Sigmoid colon (tissue), 4 donors: ENCODE data around the gene ADGRE2.
"Not testable (repeated sequence)": the region's sequence is repeated elsewhere in the genome, so short reads cannot be mapped to it uniquely, and the experiment has no call there.

ENCODE experiments used
- CTCF ChIP-seq, 4 experiments: fragments of 450-650 bp in 3 of 4; fragments of 200-600 bp in 1 of 4; IDR thresholded peaks; one replicate each; pipeline ENCODE4 v1.5.1; 2016 to 2019; ENCODE audit warnings: antibody characterized with exemption in 4 of 4, mild to moderate bottlenecking in 3 of 4, moderate library complexity in 2 of 4
- EP300 ChIP-seq, 4 donors: sonication (generic); formaldehyde crosslinking; IDR thresholded peaks; one replicate each; pipeline ENCODE4 v1.6.1; 2017; ENCODE audit warnings: antibody characterized with exemption in 4 of 4

GRCh38 chr19:14780622-14781225 is 2.4 kb upstream of the ADGRE2 start:
- TF ChIP-seq EP300, CTCF (IDR thresholded peaks at IDR 0.05): not testable (repeated sequence)
